ENCODE measurements around the gene KIF3A.

The KIF3A gene

DNA sequence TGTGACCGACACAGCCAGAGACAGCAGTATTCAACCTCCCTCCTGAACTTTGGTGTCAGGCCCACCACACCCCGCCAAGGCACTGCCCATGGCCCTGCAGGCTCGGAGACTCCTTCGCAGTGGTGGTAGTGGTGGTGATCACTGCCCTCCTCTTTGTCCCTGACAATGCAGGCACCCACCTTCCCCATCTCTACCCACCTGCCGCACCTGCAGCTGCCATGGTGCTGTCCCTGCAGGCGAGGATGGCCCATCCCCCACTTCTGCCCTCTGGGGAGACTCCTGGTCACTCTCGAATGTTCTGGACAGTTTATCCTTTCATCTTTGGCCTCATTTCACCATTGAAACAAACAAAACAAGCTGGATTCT is 67.9 kb downstream of the KIF3A start:
- DNase-seq (ENCODE audit: extremely low read depth, low read depth), result no peak
- TF ChIP-seq, protein P1, sequence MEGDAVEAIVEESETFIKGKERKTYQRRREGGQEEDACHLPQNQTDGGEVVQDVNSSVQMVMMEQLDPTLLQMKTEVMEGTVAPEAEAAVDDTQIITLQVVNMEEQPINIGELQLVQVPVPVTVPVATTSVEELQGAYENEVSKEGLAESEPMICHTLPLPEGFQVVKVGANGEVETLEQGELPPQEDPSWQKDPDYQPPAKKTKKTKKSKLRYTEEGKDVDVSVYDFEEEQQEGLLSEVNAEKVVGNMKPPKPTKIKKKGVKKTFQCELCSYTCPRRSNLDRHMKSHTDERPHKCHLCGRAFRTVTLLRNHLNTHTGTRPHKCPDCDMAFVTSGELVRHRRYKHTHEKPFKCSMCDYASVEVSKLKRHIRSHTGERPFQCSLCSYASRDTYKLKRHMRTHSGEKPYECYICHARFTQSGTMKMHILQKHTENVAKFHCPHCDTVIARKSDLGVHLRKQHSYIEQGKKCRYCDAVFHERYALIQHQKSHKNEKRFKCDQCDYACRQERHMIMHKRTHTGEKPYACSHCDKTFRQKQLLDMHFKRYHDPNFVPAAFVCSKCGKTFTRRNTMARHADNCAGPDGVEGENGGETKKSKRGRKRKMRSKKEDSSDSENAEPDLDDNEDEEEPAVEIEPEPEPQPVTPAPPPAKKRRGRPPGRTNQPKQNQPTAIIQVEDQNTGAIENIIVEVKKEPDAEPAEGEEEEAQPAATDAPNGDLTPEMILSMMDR (IDR thresholded peaks at IDR 0.05; ENCODE audit: low read depth, low read length), result no peak

DNA sequence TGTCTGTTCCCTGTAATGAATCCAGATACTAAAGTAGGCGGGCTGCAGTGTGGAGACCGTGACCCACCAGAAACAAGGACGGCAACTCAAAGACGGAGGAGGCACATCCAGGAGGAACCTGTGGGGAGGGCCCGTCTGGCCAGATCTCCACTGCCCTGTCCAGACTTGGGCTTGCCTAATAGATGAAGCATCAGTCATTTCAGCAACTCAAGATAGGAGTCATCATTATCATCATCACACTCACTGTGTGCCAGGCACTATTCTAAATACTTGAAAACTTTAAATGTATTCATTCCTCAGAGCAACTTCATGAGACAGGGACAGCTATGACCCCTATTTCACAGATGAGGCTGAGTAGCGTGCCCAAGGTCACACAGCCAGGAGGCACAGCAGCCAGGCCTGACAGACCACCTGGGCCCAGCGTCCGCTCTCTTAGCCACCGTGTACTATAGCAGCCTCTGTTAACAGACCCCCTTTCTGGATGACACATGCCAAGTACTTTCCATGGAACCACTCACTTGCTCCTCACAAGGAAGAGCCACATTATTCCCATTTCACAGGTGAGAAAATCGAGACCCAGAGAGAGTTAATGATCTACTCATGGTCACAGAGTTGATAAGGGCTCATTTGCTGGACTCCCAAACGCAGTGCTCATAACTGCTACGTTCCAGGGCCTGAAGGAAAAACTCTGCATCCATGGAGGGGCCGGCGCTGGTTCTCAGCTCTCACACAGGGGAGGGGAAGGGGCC is 68.5 kb downstream of the KIF3A start:
- TF ChIP-seq, protein P1 (IDR thresholded peaks at IDR 0.05; ENCODE audit: low read depth, low read length), result no peak
- no peak for DNase-seq (ENCODE audit: extremely low read depth, low read depth)

DNA sequence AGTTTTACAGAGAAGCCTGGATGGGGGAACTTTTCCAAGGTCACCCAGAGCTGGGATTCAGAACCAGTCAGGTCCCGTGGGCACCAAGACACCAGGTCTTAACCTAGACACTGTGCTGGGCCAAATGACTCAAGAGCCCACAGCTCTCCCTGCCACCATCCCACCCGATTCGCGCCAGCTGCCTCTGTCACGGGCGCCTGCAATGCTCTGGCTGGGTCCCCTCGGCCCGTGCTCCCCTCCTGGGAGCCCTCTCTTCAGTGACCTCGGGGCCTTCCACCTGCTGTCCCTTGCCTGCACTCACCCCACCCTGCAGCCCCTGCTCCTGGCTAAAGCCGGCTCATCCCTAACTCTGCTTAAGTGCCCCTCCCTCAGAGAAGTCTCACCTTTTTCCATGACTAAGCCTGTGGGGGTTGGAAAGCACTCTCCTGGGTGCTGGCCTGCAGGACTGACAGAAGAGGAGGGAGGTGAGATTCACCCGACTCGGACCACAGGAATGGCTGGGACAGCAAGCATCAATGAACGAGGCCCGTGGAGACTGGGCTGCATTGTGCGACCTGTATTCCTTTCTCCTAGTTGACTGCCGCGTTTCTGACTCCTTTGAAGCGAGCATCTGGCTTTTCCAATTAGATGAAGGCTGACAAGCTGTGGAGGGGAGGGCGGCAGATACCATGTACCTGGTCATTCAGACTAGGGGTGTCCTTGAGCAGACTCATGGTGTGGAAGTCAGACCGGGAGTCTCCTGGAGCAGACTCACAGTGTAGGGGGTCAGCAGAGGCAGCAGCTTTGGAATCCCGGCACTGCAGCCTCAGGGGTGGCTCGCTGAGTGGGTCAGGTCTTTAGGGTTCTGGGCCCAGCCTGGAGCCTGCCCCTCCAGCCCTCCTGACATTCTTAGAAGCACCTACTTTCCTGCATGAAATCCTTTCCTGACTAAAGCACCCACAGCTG is 69.3 kb downstream of the KIF3A start:
- DNase-seq (ENCODE audit: extremely low read depth, low read depth), result no peak
- TF ChIP-seq, protein P1 (IDR thresholded peaks at IDR 0.05; ENCODE audit: low read depth, low read length), result no peak

DNA sequence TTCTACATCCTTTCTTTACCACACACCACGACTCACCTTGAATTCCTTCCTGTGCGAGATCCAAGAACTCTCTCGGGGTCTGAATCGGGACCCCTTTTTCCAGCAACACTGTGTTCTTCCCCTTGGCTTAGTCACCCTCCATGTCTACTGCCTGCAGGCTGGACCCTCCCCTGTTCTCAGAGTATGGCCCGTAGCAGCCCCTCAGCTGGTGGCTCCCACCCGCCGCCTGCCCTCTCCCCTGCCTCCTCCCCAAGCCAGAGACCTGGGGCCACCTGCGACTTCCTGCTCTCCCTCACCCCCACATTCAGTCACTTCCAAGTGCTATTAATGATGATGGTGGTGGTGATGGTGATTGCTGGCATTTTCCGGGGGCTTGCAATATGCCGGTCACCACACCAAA is 70.0 kb downstream of the KIF3A start:
- TF ChIP-seq, protein P1 (IDR thresholded peaks at IDR 0.05; ENCODE audit: low read depth, low read length), result no peak
- no peak for DNase-seq (ENCODE audit: extremely low read depth, low read depth)

DNA sequence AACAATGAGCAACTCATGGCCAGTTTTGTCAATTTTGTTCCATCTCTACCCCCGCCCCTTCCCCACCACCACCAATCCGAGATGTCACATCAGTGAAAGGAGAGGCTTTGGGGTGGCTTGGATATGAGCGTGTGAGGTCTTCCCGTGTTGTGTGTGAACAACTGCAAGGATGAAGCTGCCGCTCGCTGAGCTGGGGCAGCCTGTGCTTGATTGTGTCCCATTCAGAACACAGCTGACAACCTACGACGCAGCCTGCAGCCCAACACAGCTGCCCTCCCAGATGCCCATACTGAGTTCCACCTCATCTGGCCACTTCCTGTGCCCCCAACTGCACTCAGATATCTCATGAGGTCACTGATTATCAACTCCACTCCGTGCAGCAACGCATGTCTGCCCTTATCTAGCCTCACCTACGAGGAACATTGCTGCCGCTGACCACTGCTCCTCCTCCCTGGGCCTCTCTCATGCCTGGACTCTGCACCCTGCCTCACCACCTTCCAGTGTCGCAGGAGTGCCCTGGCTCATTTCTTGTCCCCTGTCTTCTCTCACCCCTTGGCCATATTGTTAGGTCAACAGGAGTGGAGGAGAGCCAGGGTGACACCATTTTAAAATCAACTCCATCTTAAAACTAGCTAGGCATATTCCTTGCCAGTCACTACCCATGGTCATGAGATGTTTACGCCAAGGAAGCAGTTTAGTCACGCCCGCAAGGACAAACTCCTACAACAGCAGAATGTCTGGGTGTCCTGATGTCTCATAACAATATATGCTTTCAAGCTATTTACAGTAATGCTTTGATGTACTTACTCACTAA is 70.8 kb downstream of the KIF3A start:
- TF ChIP-seq, protein P1 (IDR thresholded peaks at IDR 0.05; ENCODE audit: low read depth, low read length), result no peak
- DNase-seq (ENCODE audit: extremely low read depth, low read depth), result no peak

DNA sequence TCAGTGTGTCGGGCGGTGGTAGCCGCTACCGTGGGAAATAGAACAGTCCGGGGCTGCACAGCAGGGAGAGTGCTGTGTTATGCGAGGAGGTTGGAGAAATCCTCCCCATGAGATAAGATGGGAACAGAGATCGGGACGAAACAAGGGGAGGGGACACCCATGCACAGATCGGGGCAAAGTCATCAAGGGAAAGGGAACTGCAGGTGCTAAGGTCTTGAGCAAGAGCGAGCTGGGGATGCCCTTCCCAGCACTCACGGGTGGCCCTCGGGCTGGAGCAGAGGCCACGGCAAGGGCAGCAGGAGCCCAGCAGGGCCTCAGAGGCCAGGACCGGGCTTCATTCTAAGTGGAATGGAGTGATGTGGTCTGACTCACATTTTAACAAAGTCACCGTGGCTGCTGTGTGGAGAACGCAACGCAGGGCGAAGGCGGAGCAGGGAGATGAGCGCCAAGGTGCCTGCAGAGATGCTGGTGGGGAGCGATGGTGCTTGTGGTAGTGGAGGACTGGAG is 71.7 kb downstream of the KIF3A start:
- no peak for DNase-seq (ENCODE audit: extremely low read depth, low read depth)
- TF ChIP-seq, protein P1 (IDR thresholded peaks at IDR 0.05; ENCODE audit: low read depth, low read length), result no peak

Data from AG09319 (cell line).